ENCODE results near the gene HPCAL4. TPM values are rescaled to one million over a fixed set of nuclear protein-coding genes. Genes with fewer than 3 reads are reported as not detected.

Gene HPCAL4
- total RNA-seq, 4 donors from 2014 or later, result not detected

DNA sequence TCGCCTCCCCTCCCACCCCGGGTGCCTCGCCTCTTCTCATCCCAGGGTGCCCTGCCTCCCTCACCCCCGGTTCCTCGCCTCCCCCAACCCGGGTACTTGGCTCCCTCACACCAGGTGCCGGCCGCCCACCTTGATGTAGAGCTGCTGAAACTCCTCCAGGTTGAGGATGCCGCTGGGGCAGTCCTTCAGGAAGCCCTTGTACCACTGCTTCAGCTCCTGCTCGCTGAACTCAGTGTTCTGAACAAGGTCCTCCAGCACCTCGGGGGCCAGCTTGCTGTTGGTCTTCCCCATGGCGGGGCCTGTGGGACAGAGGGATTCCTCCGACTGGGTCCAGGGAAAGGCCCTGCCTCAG, 6.9 kb downstream of the HPCAL4 start:
- Histone ChIP-seq H3K27ac (no peak overlapping the region), H3K27me3 (peaks cover 0 to 70% of the 10 kb centered on the region in 2 donors), H3K4me3 (no peak overlapping the region), H3K36me3 (no peaks in the 10 kb centered on the region), H3K9me3 (no peaks in the 10 kb centered on the region), H3K4me1 (peaks cover 0 to 8% (median 2%) of the 10 kb centered on the region in 4 donors)
- no peak for DNase-seq (ENCODE audit: low spot score in 2 of 2)
- TF ChIP-seq, protein P1, sequence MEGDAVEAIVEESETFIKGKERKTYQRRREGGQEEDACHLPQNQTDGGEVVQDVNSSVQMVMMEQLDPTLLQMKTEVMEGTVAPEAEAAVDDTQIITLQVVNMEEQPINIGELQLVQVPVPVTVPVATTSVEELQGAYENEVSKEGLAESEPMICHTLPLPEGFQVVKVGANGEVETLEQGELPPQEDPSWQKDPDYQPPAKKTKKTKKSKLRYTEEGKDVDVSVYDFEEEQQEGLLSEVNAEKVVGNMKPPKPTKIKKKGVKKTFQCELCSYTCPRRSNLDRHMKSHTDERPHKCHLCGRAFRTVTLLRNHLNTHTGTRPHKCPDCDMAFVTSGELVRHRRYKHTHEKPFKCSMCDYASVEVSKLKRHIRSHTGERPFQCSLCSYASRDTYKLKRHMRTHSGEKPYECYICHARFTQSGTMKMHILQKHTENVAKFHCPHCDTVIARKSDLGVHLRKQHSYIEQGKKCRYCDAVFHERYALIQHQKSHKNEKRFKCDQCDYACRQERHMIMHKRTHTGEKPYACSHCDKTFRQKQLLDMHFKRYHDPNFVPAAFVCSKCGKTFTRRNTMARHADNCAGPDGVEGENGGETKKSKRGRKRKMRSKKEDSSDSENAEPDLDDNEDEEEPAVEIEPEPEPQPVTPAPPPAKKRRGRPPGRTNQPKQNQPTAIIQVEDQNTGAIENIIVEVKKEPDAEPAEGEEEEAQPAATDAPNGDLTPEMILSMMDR (IDR thresholded peaks at IDR 0.05), result no peak
- TF ChIP-seq EP300 (IDR thresholded peaks at IDR 0.05) (no peak), POLR2A (IDR thresholded peaks at IDR 0.05) (no peak)
- WGBS, 2 donors, result 63 to 100% methylated on average over 2 to 13 of the region's 13 CpGs

- TF ChIP-seq POLR2A (IDR thresholded peaks at IDR 0.05), result no peak
- TF ChIP-seq, protein P1 (IDR thresholded peaks at IDR 0.05), result no peak
- TF ChIP-seq EP300 (IDR thresholded peaks at IDR 0.05), result no peak
- 22 to 29% methylated on average over 31 to 60 of the region's 62 CpGs for WGBS, 2 donors
- no peaks in the 10 kb centered on the region for H3K36me3 ChIP-seq
- H3K4me1 ChIP-seq, result peaks cover 0 to 8% (median 2%) of the 10 kb centered on the region in 4 donors
- H3K27me3 ChIP-seq, result peaks cover 0 to 66% of the 10 kb centered on the region in 2 donors
- H3K9me3 ChIP-seq, result no peaks in the 10 kb centered on the region
- no peak overlapping the region for H3K27ac ChIP-seq
- no peak overlapping the region for H3K4me3 ChIP-seq
- DNase-seq (ENCODE audit: low spot score in 2 of 2), result peak in 1 of 2 donors; percentile 12
Measured at GRCh38 chr1:39683591-39684312, 7.5 kb downstream of the HPCAL4 start.

GRCh38 chr1:39681999-39682398, 9.2 kb downstream of the HPCAL4 start:
- no peaks in the 10 kb centered on the region for H3K36me3 ChIP-seq
- H3K9me3 ChIP-seq, result no peaks in the 10 kb centered on the region
- no peak for TF ChIP-seq EP300 (IDR thresholded peaks at IDR 0.05)
- no peak for TF ChIP-seq POLR2A (IDR thresholded peaks at IDR 0.05)
- TF ChIP-seq, protein P1 (IDR thresholded peaks at IDR 0.05), result no peak
- DNase-seq (ENCODE audit: low spot score in 2 of 2), result no peak
- 67 to 73% methylated on average over 1 of the region's 1 CpG for WGBS, 2 donors
- no peak overlapping the region for H3K27ac ChIP-seq
- peaks cover 0 to 8% (median 2%) of the 10 kb centered on the region in 4 donors for H3K4me1 ChIP-seq
- H3K4me3 ChIP-seq, result no peak overlapping the region
- peaks cover 0 to 49% of the 10 kb centered on the region in 2 donors for H3K27me3 ChIP-seq

GRCh38 chr1:39681294-39681693, 9.9 kb downstream of the HPCAL4 start:
- Histone ChIP-seq H3K27ac (no peak overlapping the region), H3K9me3 (no peaks in the 10 kb centered on the region), H3K4me1 (peaks cover 0 to 8% (median 2%) of the 10 kb centered on the region in 4 donors), H3K4me3 (no peak overlapping the region), H3K36me3 (no peaks in the 10 kb centered on the region), H3K27me3 (peaks cover 0 to 43% of the 10 kb centered on the region in 2 donors)
- WGBS, 2 donors, result 69 to 79% methylated on average over 3 of the region's 3 CpGs
- DNase-seq (ENCODE audit: low spot score in 2 of 2), result no peak
- TF ChIP-seq POLR2A (IDR thresholded peaks at IDR 0.05) (no peak), EP300 (IDR thresholded peaks at IDR 0.05) (no peak)
- TF ChIP-seq, protein P1 (IDR thresholded peaks at IDR 0.05), result no peak

- no peak for TF ChIP-seq EP300 (IDR thresholded peaks at IDR 0.05)
- TF ChIP-seq, protein P1 (IDR thresholded peaks at IDR 0.05), result no peak
- no peak for TF ChIP-seq POLR2A (IDR thresholded peaks at IDR 0.05)
- H3K27ac ChIP-seq, result no peak overlapping the region
- peaks cover 0 to 40% of the 10 kb centered on the region in 2 donors for H3K27me3 ChIP-seq
- H3K4me1 ChIP-seq, result peaks cover 0 to 8% (median 2%) of the 10 kb centered on the region in 4 donors
- no peak for DNase-seq (ENCODE audit: low spot score in 2 of 2)
- no peaks in the 10 kb centered on the region for H3K9me3 ChIP-seq
- H3K4me3 ChIP-seq, result no peak overlapping the region
- 66 to 75% methylated on average over 4 of the region's 4 CpGs for WGBS, 2 donors
- no peaks in the 10 kb centered on the region for H3K36me3 ChIP-seq
Measured at GRCh38 chr1:39680751-39681150, 10.5 kb downstream of the HPCAL4 start.

Data from tibial nerve (tissue), 4 donors.